NCI-H82 treated with DMSO at 0.1 percent for 48 hours (cell line): ENCODE results near the gene NFIC.
"Not testable (repeated sequence)": the region's sequence is repeated elsewhere in the genome, so short reads cannot be mapped to it uniquely, and the experiment has no call there.

Source experiments
- DNase-seq: peaks from one replicate; lab custom pipeline; 2025; ENCODE audit not compliant: unreplicated experiment; lab: John Stamatoyannopoulos, UW

The NFIC gene

GRCh38 chr19:3448616-3449334, 82.4 kb downstream of the NFIC start:
- DNase-seq, result no peak

GRCh38 chr19:3450796-3451411, 84.5 kb downstream of the NFIC start:
- DNase-seq, result no peak

GRCh38 chr19:3451451-3451866, 85.1 kb downstream of the NFIC start:
- DNase-seq, result no peak

DNA sequence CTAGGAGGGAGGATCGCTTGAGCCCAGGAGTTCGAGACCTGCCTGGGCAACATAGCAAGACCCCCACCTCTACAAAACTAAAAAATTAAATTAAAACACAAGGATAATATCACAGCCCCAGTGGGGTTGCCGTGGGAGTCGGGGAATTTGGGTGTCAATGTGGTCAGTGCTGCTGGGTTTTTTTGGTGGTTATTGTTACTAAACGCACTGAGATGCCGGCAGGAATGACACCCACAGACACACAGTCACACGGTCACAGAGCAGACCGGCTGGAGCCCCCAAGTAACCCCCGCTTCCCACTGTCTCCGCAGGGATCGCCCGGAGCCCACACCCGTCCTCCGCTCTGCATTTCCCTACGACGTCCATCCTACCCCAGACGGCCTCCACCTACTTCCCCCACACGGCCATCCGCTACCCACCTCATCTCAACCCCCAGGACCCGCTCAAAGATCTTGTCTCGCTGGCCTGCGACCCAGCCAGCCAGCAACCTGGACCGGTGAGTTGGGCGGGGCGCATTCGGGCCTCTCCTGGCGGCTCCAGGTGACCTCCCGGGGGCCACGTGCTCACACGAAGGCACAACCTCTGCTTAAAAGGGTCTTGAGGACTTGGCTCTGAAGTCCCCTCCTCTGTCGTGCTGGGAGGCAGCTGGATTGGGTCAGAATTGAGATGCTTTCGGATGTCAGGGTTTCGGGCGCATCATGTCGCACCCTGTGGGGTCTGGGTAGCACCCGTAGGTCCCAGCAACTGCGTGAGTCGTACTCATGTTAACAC, 86.0 kb downstream of the NFIC start:
- no peak for DNase-seq

DNA sequence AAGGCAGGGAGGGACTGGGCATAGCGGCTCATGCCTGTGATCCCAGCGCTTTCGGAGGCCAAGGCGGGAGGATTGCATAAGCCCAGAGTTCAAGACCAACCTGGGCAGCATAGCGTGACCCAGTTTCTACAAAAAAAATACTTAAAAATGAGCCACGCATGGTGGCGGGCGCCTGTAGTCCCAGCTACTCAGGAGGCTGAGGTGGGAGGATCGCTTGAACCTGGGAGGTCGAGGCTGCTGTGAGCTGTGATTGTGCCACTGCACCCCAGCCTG, 86.5 kb downstream of the NFIC start:
- DNase-seq, result not testable (repeated sequence)

- DNase-seq, result no peak
These were observed 87.5 kb downstream of the NFIC start for GRCh38 chr19:3453840-3454239.

DNA sequence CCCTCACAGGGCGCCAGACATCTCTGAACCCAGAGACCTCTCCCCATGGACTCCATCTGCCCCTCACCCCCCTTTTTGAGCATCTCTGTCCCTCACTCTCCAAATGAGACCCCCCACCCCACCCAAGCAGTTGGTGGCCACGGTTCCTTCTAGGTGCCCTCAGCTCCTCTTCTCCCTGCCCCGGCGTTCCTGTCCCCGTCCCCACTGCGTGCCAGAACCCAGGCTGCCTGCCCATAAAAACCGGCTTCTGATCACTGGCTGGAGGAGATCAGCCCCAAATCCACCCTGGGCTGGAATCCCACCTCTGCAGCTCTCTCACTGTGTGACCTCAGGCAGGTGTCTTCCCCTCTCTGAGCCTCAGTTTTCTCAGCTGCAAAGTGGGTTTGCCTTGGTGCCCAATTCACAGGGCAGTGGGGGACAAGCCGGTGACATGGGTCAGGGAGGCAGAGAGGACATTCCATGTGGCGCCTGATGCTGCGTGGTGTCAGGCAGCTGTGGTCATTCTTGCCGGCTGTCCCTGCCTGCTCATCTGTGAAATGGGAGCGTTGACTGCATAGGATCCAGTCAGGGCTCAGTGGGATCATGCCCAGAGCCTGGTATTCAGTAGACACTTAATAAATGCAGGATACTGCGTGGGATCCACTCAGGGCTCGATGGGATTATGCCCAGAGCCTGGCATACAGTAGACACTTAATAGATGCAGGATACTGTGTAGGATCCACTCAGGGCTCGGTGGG, 88.4 kb downstream of the NFIC start:
- no peak for DNase-seq

- no peak for DNase-seq
These were observed 89.1 kb downstream of the NFIC start for GRCh38 chr19:3455393-3455955.

DNA sequence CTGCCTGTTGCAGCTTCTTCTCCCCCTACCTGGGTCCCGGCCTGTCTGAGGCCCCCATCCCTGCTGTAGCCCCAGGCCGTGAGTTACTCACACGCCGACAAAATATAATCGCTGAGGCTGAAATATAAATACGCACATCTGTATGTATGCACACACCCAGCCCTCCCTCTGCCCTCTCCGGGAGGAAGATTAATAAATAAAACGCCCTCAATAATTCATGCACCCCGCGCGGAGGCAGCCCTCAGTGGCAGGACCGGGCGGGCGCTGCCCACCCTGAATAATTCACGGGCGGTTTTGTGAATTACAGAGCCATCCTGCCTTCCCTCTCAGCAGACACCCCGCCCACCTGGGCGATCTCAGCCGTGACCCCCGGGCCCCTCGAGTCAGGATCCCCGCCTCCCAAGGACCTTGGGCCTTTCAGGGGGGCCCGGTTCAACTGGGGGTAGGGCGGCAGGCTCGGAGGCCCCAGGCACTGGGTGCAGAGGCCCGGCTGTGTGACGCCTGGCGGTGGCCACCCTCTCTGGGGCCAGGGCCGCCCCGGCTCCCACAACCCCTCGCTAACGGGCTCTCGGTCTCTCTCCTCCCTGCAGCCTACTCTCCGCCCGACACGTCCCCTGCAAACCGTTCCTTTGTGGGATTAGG, 89.7 kb downstream of the NFIC start:
- no peak for DNase-seq

DNA sequence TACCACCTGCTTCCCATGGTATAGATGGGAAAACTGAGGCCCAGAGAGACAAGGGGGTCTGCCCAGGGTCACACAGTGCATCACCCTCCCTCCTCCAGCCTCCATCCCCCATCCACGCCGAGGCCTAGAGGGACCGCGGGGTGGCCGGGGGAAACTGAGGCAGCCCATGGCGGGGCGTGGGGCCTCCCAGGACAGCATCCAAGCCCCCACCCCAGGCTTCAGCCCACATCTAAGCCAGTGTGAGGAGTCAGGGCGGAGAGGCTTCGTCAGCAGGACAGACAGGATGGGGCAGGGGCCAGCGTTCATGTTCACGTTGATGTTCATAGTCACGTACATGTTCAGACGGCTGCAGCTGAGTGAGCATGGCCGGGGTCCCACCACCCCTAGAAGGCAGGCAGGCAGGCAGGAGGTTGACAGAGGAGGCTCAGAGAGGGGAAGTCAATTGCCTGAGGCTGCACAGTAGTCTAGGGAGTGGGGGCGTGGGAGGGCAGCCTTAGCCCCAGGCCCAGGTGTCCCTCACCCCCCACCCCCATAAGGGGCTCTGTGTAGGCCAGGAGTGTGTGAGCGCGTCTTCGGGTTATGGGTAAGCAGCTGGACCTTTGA, 90.6 kb downstream of the NFIC start:
- DNase-seq, result no peak

- DNase-seq, result no peak
These were observed 91.3 kb downstream of the NFIC start for GRCh38 chr19:3457528-3458228.

DNA sequence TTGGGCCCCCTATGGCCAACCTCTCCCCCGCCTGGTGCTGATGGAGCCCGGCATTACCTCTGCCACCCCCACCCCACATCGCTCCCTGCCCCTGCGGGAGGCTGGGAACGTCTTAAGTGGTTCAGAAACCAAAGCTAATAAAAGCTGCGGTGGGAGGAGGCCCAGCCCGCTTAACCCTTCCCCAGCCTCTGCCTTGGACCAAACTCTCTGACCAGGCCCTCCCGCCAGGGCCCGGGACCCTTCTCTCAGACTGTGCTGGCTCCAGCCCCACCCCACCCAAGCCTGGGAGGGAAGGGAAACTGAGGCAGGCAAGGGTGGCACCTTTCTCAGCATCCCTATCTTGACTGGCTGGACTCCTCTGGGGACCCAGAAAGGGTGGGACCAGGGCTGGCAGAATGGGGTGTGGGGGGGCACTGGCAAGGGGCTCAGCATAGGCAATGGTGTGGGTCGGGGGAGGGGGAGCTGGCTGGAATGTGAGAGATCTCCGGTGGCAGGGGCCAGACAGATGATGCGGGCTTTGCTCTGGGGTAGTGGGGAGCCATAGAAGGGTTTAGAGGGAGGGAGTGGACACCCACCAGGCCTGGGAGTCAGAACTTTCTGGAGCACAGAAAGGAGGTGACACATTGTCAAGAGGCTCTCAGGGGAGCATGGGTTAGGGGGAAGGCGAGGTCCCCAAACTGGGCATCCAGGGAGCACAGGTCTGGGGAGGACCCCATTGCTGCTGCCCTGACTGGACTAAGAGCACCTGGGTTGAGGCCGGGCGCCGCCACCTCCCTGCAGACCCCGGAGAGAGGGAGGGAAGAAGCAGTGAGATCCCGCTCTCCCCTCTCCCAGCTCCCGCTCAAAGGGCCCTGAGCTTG, 92.1 kb downstream of the NFIC start:
- DNase-seq, result no peak

DNA sequence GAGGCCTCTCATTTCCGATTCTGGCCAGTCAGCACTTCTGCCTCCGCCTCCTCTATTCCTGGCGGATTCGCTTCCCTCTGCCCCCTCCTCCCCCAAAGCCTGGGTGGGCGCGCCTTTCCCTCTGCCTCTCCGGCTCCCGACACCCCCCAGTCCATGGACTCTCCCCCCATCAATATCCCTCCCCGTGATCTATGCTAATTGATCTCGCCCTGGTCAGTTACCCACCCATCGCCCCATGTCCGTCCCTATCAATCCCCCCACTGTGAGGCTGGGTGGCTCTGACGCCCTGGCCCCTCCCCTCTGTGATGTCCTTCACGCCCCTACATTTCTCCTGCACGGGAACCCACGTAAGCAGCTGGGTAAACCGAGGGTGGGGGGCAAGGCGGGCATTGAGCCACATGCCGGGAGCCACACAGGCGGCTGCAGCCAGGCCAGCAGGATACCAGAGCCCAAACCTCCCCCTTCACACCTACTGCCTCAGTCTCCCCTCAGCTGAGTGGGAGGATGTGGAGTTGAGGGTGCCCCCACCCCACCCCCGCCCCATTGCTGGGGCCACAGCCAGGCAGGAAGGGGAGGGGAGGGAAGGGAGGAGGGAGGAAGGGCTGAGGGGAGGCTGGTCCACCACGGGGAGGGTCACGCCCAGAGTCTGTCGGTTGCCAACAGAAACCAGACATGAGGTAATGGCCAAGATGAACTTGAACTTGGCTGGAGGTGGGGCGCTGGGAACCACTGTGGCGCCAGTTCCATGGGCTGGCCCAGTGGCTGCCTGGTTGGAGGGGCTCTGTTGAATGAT, 92.9 kb downstream of the NFIC start:
- DNase-seq, result no peak

DNA sequence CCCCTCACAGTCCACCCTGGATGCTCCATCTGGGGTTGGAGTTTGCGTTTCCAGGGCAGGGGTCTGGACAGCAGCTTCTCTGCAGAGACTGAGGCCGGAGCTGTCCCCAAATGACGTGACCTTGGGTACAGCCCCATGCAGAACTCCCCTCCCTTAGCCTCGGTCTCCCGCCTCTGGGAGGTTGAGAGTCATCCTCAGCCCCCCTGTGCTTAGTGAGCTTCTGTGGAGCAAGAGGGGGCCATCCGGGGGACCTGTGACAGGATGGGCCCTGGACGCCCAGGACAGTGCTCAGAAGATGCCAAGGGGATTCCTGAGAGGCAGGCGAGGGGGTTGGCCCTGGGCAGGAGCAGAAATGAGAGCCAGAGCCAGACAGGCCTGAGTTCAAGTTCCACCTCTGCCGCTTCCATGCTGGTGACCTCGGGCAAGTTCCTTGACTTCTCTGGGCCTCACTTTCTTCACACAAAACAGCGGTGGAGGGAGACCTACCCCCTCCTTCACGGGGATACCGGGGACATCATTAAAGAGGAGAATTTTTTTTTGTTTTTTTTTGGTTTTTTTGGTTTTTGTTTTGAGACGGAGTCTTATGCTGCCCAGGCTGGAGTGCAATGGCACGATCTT, 93.7 kb downstream of the NFIC start:
- no peak for DNase-seq

DNA sequence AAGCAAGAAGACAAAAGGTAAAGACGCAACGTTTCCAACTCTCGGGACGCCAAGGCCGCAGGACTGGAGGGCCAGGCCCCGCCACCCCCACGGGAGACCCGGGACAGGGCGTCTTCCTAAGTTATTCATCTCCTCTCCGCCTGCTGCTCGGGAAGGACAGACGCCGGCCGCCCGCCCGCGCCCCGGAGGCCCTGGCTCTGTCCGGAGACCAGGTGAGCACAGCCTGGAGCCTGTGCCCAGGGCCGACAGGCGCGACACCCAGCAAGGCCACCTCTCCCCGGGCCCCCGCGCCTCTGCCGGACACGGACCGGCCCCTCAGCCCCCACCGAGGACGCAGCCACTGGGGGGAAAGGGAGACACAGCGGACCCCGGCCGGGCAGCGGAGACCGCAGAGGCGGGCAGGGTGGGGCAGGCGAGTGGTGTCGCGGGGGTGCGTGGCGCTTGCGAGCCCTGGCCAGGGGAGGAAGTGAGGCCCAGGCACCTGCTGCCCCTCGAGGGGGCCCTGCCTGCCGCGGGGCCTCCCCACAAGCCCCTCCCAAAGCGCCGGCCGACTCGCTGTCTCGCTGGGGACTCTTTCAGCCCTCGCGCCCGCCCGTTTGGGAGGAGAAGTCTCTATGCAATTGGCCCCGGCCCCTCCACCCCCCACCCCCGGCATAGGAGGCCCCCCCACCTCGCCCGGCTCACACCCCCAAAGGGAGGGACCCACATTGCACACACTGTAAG, 96.8 kb downstream of the NFIC start:
- no peak for DNase-seq

GRCh38 chr19:3463714-3464586, 97.6 kb downstream of the NFIC start:
- no peak for DNase-seq
